Measurements from ENCODE around the gene COLEC12.

The COLEC12 gene

GRCh38 chr18:475202-476031, 25.1 kb downstream of the COLEC12 start:
- Histone ChIP-seq H3K4me1 (no peaks in the 10 kb centered on the region), H3K4me3 (ENCODE audit: low read depth, low read length) (no peak overlapping the region), H3K36me3 (no peaks in the 10 kb centered on the region), H3K9me3 (no peaks in the 10 kb centered on the region), H3K27me3 (no peaks in the 10 kb centered on the region)
- DNase-seq: no peak
- TF ChIP-seq, protein P1, sequence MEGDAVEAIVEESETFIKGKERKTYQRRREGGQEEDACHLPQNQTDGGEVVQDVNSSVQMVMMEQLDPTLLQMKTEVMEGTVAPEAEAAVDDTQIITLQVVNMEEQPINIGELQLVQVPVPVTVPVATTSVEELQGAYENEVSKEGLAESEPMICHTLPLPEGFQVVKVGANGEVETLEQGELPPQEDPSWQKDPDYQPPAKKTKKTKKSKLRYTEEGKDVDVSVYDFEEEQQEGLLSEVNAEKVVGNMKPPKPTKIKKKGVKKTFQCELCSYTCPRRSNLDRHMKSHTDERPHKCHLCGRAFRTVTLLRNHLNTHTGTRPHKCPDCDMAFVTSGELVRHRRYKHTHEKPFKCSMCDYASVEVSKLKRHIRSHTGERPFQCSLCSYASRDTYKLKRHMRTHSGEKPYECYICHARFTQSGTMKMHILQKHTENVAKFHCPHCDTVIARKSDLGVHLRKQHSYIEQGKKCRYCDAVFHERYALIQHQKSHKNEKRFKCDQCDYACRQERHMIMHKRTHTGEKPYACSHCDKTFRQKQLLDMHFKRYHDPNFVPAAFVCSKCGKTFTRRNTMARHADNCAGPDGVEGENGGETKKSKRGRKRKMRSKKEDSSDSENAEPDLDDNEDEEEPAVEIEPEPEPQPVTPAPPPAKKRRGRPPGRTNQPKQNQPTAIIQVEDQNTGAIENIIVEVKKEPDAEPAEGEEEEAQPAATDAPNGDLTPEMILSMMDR (IDR thresholded peaks at IDR 0.05; ENCODE audit: low read depth, low read length): no peak

- no peak overlapping the region for H3K4me3 ChIP-seq (ENCODE audit: low read depth, low read length)
- no peaks in the 10 kb centered on the region for H3K36me3 ChIP-seq
- no peaks in the 10 kb centered on the region for H3K4me1 ChIP-seq
Observed at GRCh38 chr18:474416-474815, 26.1 kb downstream of the COLEC12 start.

DNA sequence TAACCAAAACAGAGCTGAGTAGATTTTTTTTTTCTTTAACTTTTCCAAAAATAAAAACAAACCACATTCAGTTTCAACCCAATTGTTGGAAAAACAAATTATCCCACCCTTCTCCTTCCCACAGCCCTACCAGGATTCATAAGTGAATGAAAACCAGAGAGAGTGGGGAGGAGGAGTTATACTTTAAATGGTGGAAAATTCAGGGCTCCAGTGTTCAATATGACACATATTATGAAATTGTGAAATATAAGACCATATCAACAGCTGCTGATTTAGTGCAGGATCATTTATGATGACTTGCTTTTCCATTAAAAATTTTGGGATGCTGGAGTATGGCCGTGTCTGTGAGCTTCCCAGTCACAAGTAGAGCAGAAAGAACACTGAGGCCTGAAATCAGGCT, 26.7 kb downstream of the COLEC12 start:
- TF ChIP-seq, protein P1 (IDR thresholded peaks at IDR 0.05; ENCODE audit: low read depth, low read length): no peak
- no peak for DNase-seq

More at GRCh38 chr18:474416-474815, 26.1 kb downstream of the COLEC12 start:
- TF ChIP-seq, protein P1 (IDR thresholded peaks at IDR 0.05; ENCODE audit: low read depth, low read length): no peak
- H3K9me3 ChIP-seq: no peaks in the 10 kb centered on the region
- no peak for DNase-seq
- H3K27me3 ChIP-seq: no peaks in the 10 kb centered on the region

DNA sequence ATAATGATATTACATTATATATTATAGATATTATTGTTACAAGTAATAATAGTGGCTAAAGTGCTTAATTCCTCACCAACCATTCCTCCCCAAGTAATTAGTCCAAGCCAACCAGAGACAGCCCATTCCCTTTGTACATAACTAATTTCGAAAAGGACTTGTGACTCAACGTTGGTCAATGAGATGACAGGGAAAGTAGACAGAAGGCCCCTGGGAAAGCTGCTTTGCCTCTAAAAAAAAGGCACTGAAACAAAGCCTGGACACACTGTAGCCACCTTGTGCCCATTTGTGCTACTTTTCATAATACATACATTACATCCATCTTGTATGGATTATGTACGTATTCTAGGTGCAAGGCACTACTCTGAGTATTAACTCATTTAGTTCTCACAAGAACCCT, 28.8 kb downstream of the COLEC12 start:
- Histone ChIP-seq H3K9me3 (no peaks in the 10 kb centered on the region), H3K4me3 (ENCODE audit: low read depth, low read length) (no peak overlapping the region), H3K4me1 (no peaks in the 10 kb centered on the region), H3K36me3 (no peaks in the 10 kb centered on the region), H3K27me3 (no peaks in the 10 kb centered on the region)
- TF ChIP-seq, protein P1 (IDR thresholded peaks at IDR 0.05; ENCODE audit: low read depth, low read length): no peak
- DNase-seq: no peak

More for the DNA sequence above, 26.7 kb downstream of the COLEC12 start:
- Histone ChIP-seq H3K36me3 (no peaks in the 10 kb centered on the region), H3K27me3 (no peaks in the 10 kb centered on the region), H3K4me3 (ENCODE audit: low read depth, low read length) (no peak overlapping the region), H3K9me3 (no peaks in the 10 kb centered on the region), H3K4me1 (no peaks in the 10 kb centered on the region)

GRCh38 chr18:470661-471501, 29.6 kb downstream of the COLEC12 start:
- TF ChIP-seq, protein P1 (IDR thresholded peaks at IDR 0.05; ENCODE audit: low read depth, low read length): no peak
- H3K4me3 ChIP-seq (ENCODE audit: low read depth, low read length): no peak overlapping the region
- no peaks in the 10 kb centered on the region for H3K27me3 ChIP-seq
- H3K36me3 ChIP-seq: no peaks in the 10 kb centered on the region
- no peaks in the 10 kb centered on the region for H3K9me3 ChIP-seq
- no peak for DNase-seq
- H3K4me1 ChIP-seq: no peaks in the 10 kb centered on the region
